ENCODE data around the gene RNF223.
A peak's percentile ranks its signal among the peaks of the same experiment; 100 is the strongest.
"Not testable (repeated sequence)": the region's sequence is repeated elsewhere in the genome, so short reads cannot be mapped to it uniquely, and the experiment has no call there.

RNF223 gene

GRCh38 chr1:1085911-1086841 lies 12.1 kb upstream of the RNF223 start:
- no peak for DNase-seq

DNA sequence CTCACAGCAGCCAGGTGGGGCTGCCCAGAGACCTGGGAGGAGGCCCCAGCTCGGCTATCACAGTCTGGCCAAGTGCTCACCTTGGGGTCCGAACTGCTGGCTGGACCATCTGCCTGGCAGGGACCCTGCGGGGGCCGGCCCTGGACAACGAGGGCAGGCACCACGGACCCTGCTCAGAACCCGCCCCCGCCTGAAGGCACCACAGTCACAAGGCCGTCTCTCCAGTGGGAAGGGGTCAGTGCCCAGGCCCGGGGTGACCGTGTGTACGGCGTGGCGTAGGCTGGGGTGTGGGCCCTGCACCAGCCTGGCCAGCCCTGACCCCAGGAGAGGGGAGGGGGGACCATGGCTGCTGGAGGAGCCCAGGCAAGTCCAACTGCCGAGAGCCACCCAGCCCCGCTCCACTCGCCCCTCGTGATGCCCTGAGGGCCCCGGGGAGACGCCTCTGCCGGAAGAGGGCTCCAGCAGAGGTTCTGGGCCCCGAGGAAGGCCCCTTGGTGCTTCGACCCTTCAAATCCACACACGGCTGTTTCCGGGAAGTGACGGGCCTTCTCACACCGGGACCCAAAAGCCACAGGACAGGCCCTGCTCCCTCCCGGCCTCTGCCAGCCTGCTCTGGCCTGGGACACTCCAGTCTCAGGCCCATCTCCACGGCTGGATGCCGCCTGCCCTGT lies 11.2 kb upstream of the RNF223 start:
- DNase-seq = no peak

DNA sequence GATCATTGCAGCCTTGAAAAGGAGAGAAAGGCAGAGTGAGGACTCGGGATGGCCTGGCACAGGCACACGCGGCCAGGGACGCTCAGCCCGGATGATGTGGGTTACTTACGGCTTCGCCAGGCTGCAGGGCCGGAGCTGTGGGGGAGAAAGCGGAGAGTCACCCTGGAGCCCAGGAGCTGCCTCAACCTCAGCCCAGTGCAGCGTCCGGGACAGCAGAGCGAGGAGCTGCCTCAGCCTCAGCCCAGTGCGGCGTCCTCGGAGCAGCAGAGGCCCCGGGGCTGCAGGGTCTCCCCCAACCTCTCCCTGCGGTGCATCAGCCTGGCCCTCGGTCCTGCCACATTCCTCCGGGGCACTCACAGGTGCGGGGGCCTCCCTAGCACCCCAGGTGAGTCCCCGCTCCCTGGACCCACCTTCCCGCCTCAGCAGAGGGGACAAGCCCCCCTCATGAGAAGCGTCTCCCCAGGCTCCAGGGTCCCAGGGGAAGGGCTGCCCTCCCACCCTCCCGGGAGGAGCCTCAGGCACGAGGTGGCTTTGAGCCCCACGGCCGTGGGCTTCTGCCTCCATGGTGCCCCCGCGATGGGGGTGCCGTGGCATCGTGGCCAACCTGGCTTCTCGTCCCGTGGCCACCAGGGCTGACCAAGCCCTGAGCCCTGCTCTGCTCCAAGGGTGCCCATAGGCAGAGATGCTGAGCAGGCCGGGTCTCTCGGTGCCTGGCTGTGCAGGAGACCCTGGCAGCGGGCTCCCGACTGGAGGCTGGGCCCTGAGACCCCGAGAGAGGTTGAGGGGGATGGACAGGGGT lies 10.5 kb upstream of the RNF223 start:
- DNase-seq = no peak

GRCh38 chr1:1083416-1084371 lies 9.6 kb upstream of the RNF223 start:
- no peak for DNase-seq

DNA sequence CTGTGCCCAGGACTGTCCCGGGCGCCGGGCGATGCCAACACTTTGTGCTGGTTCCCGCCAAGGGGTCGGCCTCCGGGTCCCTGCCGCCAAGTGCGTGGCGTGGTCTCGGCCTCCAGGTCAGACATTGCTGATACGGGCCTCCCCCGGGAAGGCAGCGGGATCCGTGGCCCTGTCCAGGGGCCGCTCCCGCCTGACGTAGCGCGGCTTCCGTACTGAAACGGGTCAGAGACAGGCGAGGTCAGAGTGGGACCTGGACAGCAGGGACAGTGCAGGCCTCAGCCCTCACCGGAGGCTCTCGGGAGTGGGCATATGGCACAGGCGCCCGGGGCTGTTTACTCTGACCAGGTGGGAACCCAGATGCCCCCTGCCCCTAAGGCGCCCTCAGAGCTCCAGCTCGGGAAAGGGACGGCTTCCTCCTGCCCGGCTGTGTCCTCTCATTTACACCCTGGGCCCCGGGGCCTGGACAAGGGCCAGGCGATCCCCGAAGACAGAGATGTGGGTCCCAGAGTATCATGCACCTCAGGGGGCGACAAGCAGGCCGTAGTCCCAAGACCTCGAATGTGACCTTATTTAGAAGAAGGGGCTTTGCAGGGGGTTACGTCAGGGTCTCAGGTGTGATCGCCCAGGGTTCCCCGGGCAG lies 8.8 kb upstream of the RNF223 start:
- DNase-seq = no peak

DNA sequence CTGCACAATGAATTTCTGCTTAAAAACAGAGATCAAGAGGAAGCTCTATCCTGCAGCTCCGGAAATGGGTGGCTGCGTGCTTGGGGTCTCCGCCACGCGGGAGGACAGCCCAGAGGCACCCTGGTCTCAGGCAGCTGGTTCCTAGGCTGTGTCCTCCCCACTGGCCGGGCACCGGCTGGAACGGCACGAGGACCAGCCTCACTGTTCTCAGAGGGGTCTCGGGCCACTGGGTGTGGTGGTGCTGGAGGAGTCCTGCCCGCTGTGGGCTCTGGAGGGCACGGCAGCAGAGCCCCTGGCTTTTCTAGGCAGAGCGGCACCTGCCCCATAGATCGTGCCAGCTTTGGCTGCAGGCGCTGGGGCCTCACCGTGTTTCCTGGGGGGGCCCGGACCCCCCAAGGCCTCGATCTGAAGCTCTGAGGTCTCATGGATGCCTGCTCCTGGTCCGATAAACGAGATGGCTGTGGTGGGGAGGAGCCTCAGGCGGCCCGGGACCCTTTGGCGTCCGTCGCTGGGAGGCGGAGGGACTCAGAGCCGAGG lies 8.2 kb upstream of the RNF223 start:
- no peak for DNase-seq

DNA sequence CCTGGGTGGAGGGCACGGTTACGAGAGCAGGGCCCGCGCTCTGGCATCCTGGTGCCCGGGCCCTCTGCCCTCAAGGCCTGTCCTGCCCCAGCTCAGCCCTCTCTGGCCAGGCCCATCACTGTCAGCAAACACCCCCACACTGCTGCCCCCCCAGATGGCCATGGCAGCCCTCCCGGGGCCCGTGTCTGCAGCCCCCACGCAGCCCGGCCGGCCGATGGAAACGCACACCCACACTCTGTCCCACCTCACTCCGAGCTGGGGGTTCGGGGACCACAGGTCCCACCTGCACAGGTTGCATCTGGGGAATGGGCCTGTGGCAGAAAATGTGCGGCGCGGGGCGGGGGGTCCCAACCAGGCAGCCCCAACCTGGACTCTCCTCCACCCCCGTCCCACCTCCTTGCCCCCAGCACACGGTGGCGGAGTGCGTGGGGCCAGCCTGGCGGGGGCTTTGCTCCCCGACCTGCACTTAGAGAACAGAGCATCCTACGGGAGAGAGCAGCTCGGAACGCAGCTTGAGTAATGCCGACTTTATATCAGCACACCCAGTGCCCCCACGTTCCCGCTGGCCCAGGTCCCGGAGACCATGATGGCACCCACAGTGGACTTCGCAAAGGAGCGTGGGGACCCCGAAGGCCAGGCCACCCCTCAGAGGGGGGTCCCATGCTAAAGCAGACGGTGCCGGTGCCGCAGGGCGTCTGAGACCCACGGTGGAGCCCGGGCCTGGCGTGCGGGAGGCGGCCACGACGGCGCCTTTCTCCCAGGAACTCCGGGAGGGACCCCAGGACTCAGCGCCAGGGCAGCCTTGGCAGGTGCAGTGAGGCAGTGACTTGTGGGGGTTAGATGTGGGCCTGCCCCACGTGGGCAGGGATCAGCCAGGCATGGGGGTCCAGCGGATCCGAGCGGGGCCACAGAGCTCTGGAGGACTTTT lies 7.5 kb upstream of the RNF223 start:
- no peak for DNase-seq

GRCh38 chr1:1080951-1081310 lies 6.8 kb upstream of the RNF223 start:
- no peak for DNase-seq

DNA sequence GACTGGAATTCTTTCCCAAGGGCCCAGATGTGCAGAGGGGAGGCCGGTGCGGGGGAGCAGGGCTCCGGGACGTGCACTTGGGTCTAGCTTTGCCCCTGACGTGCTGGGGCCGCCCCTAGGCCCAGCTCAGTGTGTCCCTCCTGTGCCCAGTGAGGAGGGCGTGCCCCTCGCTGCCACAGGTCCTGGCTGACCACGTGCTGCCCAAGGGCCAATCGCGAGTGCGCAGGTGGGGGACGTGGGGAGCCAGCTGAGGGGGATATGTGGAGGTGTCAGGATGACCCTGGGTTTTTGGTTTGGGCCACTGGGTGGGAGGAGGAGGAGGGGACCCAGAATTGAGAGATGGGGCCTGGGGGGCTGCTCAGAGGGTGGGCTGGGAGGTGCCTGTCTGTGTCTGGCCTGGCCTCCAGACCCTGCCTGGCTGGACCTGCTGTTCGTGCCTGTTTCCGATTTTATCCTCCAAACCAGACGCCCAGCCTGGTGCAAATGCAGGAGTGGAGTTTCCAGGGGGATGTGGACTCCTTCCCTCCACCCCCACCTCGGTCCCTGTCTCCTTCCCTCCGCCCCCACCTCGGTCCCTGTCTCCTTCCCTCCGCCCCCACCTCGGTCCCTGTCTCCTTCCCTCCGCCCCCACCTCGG lies 6.1 kb upstream of the RNF223 start:
- DNase-seq = no peak

DNA sequence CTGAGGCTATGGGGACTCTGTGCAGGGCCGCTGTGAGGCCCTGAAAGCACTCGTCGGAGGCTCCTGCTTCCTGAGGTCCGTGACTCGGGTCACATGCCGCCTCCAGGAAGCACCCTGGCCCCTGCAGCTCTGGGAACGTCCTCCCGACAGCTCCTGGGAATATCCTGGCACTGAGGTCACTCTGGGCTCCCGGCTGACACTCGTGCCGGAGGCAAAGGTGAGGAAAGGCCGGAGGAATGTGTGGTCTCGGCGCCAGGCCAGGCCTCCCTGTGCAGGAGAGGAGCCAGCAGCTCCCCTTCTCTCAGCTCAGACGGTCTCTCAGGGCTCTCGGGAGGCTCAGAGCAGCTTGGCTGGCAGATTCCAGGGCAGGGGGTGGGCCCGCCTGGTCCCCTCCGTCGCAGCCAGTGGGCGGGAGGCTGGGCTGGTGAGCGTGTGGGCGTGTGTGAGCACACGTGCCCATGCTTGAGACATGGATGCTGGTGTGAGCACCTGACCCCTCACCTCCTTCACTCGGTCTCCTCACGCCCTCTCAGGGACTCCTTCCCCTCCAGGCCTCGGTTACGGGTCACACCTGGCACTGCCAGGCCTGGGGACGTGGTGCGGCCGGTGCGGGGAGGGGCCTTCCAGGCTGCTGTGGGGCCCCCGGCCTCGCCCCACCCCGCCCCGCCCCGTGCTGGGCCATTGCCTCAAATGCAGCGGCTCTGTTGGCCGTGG lies 5.5 kb upstream of the RNF223 start:
- peak in 1 of 2 experiments; percentile 45 for DNase-seq

GRCh38 chr1:1077396-1077795 lies 3.3 kb upstream of the RNF223 start:
- not testable (repeated sequence) for DNase-seq

DNA sequence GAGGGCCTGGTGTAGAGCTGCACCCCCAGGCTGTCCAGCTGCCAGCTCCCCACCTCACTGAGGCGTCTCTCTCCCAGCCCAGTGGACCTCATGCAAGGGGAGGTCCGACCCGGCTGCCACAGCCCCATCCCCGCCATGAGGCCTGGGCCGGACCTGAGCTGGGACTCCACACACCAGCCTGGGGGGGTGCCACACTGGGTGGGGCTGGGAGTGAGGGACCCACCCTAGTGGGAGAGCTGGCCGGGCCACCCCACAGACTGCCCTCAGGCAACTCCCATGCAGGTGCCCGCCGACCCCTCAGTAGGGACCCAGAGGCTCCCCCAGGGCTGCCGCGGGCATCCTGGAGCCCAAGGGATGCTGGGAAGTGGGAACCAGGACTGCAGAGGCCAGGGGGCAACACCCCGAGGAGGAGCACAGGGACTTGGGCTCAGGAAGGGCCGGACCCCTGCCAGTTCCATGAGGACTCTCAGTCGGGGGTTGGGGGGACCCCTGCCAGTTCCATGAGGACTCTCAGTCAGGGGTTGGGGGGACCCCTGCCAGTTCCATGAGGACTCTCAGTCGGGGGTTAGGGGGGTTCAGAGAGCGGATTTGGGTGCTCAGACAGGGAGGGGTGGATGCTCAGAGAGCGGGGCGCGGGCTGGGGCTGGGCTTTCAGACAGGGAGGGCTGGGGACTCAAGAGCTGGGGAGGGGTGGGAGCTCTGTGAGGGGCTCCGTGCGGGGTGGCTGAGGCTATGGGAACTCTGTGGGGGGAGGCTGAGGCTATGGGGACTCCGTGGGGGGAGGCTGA lies 1.2 kb upstream of the RNF223 start:
- no peak for DNase-seq

DNA sequence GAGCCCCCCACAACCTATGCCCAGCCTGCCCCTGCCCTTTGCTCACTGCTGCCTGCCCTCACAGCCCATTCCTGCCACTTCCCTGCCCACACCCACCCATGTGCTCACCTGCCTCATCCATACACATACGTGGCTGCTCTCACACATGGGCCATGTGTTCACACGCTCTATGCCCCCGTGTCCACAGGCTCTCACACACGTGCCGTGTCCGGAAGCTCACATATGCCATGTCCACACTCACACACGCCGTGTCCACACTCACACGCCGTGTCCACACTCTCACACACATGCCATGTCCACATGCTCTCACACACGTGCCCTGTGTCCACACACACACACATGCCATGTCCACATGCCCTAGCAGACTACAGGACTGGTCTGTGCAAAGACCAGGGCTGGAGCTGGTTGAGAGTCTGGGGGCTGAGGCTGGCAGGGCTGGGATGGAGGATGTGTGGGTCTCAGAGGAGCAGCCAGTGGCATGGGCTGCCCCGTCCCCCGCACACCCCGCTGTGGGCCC lies 583 bp upstream of the RNF223 start:
- DNase-seq = no peak

- DNase-seq = no peak
Measured at GRCh38 chr1:1072849-1073742, 1.0 kb downstream of the RNF223 start.

- no peak for DNase-seq
Measured at GRCh38 chr1:1072299-1072848, 1.7 kb downstream of the RNF223 start.

DNA sequence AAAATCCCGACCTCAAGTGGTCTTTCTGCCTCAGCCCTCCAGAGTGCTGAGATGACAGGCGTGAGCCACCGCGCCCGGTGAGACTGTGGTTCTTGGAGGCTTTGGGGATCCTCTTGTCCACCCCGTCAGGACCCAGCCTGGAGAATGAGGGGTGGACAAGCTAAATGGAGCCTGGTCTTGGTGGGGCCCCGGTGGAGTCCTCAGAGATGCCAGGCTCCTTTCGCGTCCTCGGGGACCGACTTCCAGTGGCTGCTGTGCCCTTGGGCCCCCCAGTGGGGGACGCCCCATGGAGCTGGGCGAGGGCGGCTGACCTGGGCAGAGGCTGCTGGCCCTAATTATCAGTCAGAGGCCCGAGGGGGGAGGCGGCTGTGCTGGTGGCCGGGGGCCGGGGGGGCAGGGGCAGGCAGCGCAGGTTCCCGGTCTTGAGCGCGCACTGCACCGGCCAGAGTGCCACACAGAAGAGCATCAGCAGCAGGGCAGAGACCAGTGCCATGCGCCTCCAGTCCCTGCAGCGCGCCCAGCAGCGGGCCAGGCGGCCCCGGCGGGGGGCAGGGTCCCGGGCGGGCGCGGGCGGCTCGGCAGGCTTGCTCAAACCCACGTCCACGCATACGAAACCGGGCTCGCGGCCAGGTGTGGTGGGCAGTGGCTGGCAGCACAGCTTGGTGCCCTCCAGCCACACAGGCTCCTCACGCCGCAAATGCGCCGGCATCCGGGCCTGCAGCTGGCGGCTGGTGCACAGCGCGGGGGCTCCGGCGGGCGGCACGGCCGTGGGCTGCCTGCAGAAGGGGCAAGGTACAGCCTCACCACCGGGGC lies 2.4 kb downstream of the RNF223 start:
- DNase-seq = no peak
